WTC11 (cell line): ENCODE measurements around the gene ZRANB2. TPM values are rescaled to one million over a fixed set of nuclear protein-coding genes. Genes with fewer than 3 reads are reported as not detected.

ENCODE experiments used
- ATAC-seq: fragments of 200-7000 bp; cut with Tn5 transposase; 2 replicates; pipeline ENCODE4 v1.10.0; 2021; ENCODE audit warnings: mild to moderate bottlenecking, moderate library complexity
- CTCF ChIA-PET: fragments of 300-600 bp; sonication (Branson Sonifier 250); formaldehyde crosslinking; loops from one replicate; lab custom pipeline; 2021; ENCODE audit warnings: antibody characterized with exemption; lab: Charles Lee
- POLR2A ChIA-PET: fragments of 350-600 bp; sonication (Branson Sonifier 250); formaldehyde crosslinking; loops from one replicate; lab custom pipeline; 2021; ENCODE audit warnings: antibody characterized with exemption; lab: Charles Lee
- DNase-seq: peaks from one replicate; pipeline ENCODE4 v3.0.0; 2021; ENCODE audit warnings: low spot score
- H3K27ac Mint-ChIP-seq: 2 replicates; pipeline ENCODE4 v1.8.0; 2021; ENCODE audit warnings: mixed read lengths
- H3K27me3 Mint-ChIP-seq: 2 replicates; pipeline ENCODE4 v1.8.0; 2021; ENCODE audit warnings: low read depth, mild to moderate bottlenecking, moderate library complexity, mixed read lengths
- H3K36me3 Mint-ChIP-seq: 2 replicates; pipeline ENCODE4 v1.8.0; 2021; ENCODE audit warnings: mixed read lengths
- H3K4me1 Mint-ChIP-seq: 2 replicates; pipeline ENCODE4 v1.8.0; 2022; ENCODE audit warnings: mixed read lengths
- H3K4me3 Mint-ChIP-seq: 2 replicates; pipeline ENCODE4 v1.8.0; 2021; ENCODE audit warnings: mild to moderate bottlenecking, moderate library complexity, mixed read lengths
- H3K9me3 Mint-ChIP-seq: 2 replicates; pipeline ENCODE4 v1.8.0; 2021; ENCODE audit warnings: mixed read lengths
- ARID4B ChIP-seq: sonication (generic); formaldehyde crosslinking; IDR thresholded peaks from 2 replicates; pipeline ENCODE4 v1.8.0; 2023; ENCODE audit warnings: missing genetic modification reagents, mild to moderate bottlenecking, borderline replicate concordance
- E2F5 ChIP-seq: sonication (generic); formaldehyde crosslinking; IDR thresholded peaks from 2 replicates; pipeline ENCODE4 v1.8.1; 2022; ENCODE audit warnings: mild to moderate bottlenecking, moderate library complexity, missing genetic modification reagents
- EMX1 ChIP-seq: fragments of 250-450 bp; sonication (Bioruptor Pico); IDR thresholded peaks from 2 replicates; pipeline ENCODE4 v1.8.0; 2021; ENCODE audit warnings: mild to moderate bottlenecking
- ESRRA ChIP-seq: sonication (generic); formaldehyde crosslinking; IDR thresholded peaks from 2 replicates; pipeline ENCODE4 v1.8.1; 2022; ENCODE audit warnings: mild to moderate bottlenecking, missing genetic modification reagents, borderline replicate concordance
- FOXJ3 ChIP-seq: sonication (generic); formaldehyde crosslinking; IDR thresholded peaks from 2 replicates; pipeline ENCODE4 v1.9.0; 2021; ENCODE audit warnings: missing genetic modification reagents, mild to moderate bottlenecking, borderline replicate concordance
- IRF2 ChIP-seq: sonication (generic); formaldehyde crosslinking; IDR thresholded peaks from 2 replicates; pipeline ENCODE4 v1.8.0; 2022; ENCODE audit warnings: low read depth, missing genetic modification reagents, borderline replicate concordance
- MYBL2 ChIP-seq: sonication (generic); formaldehyde crosslinking; IDR thresholded peaks from 2 replicates; pipeline ENCODE4 v1.8.1; 2023; ENCODE audit warnings: mild to moderate bottlenecking, moderate library complexity, missing genetic modification reagents
- NR2C2 ChIP-seq: sonication (generic); formaldehyde crosslinking; IDR thresholded peaks from 2 replicates; pipeline ENCODE4 v1.8.0; 2022; ENCODE audit warnings: mild to moderate bottlenecking, missing genetic modification reagents
- NR3C1 ChIP-seq: sonication (generic); formaldehyde crosslinking; conservative IDR thresholded peaks from 2 replicates; pipeline ENCODE4 v1.8.1; 2023; ENCODE audit warnings: low read depth, mild to moderate bottlenecking, missing genetic modification reagents
- OVOL2 ChIP-seq: fragments of 250-450 bp; sonication (Bioruptor Pico); IDR thresholded peaks from 2 replicates; pipeline ENCODE4 v1.9.0; 2021; ENCODE audit warnings: mild to moderate bottlenecking, borderline replicate concordance
- RELA ChIP-seq: sonication (generic); formaldehyde crosslinking; IDR thresholded peaks from 2 replicates; pipeline ENCODE4 v1.8.1; 2022; ENCODE audit warnings: missing genetic modification reagents, mild to moderate bottlenecking, borderline replicate concordance
- STAT6 ChIP-seq: sonication (generic); formaldehyde crosslinking; conservative IDR thresholded peaks from 2 replicates; pipeline ENCODE4 v1.8.1; 2023; ENCODE audit warnings: mild to moderate bottlenecking, low read depth, missing genetic modification reagents, moderate library complexity
- TEAD4 ChIP-seq: sonication (generic); formaldehyde crosslinking; IDR thresholded peaks from 2 replicates; pipeline ENCODE4 v1.8.0; 2022; ENCODE audit warnings: mild to moderate bottlenecking, missing genetic modification reagents
- ZNF232 ChIP-seq: sonication (generic); formaldehyde crosslinking; IDR thresholded peaks from 2 replicates; pipeline ENCODE4 v1.8.0; 2022; ENCODE audit warnings: mild to moderate bottlenecking, missing genetic modification reagents
- ZNF281 ChIP-seq: sonication (generic); formaldehyde crosslinking; IDR thresholded peaks from 2 replicates; pipeline ENCODE4 v1.8.0; 2023; ENCODE audit warnings: mild to moderate bottlenecking, missing genetic modification reagents
- total RNA-seq: library from RNA; stranded (reverse); gene quantifications from 3 replicates; pipeline ENCODE4 v1.2.3, GENCODE V29; 2021
- TF ChIP-seq, protein P1 (sequence below): sonication (generic); formaldehyde crosslinking; IDR thresholded peaks from 2 replicates; pipeline ENCODE4 v1.8.0; 2022; ENCODE audit warnings: mild to moderate bottlenecking, missing genetic modification reagents
- TF ChIP-seq, protein P2 (sequence below): sonication (generic); formaldehyde crosslinking; IDR thresholded peaks from 2 replicates; pipeline ENCODE4 v1.8.1; 2022; ENCODE audit warnings: mild to moderate bottlenecking, missing genetic modification reagents, moderate library complexity, borderline replicate concordance
- TF ChIP-seq, protein P3 (sequence below): sonication (generic); formaldehyde crosslinking; IDR thresholded peaks from 2 replicates; pipeline ENCODE4 v1.8.0; 2022; ENCODE audit warnings: mild to moderate bottlenecking, missing genetic modification reagents

The ZRANB2 gene
- total RNA-seq, 1 experiment from 2014 or later, result 85.8 TPM

GRCh38 chr1:71071720-71072119 is 9.1 kb downstream of the ZRANB2 start:
- ChIA-PET CTCF (no interaction called here), POLR2A (no interaction called here)
- Mint-ChIP-seq H3K4me1 (no peaks in the 10 kb centered on the region), H3K27ac (no peak overlapping the region), H3K4me3 (no peak overlapping the region), H3K36me3 (peaks cover 74% of the 10 kb centered on the region), H3K9me3 (no peaks in the 10 kb centered on the region), H3K27me3 (no peaks in the 10 kb centered on the region)
- DNase-seq (no peak), ATAC-seq (no peak)
- TF ChIP-seq TEAD4 (CRISPR knock-in tag) (no peak), ESRRA (CRISPR knock-in tag) (no peak), ZNF281 (CRISPR knock-in tag) (no peak), NR2C2 (no peak), NR3C1 (CRISPR knock-in tag) (no peak), ZNF232 (no peak), RELA (CRISPR knock-in tag) (no peak), FOXJ3 (CRISPR knock-in tag) (no peak), STAT6 (CRISPR knock-in tag) (no peak), ARID4B (no peak), EMX1 (CRISPR knock-in tag) (no peak), OVOL2 (CRISPR knock-in tag) (no peak), E2F5 (CRISPR knock-in tag) (no peak), IRF2 (no peak), MYBL2 (CRISPR knock-in tag) (no peak)
- TF ChIP-seq, protein P1, sequence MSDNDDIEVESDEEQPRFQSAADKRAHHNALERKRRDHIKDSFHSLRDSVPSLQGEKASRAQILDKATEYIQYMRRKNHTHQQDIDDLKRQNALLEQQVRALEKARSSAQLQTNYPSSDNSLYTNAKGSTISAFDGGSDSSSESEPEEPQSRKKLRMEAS, result no peak
- TF ChIP-seq, protein P2, sequence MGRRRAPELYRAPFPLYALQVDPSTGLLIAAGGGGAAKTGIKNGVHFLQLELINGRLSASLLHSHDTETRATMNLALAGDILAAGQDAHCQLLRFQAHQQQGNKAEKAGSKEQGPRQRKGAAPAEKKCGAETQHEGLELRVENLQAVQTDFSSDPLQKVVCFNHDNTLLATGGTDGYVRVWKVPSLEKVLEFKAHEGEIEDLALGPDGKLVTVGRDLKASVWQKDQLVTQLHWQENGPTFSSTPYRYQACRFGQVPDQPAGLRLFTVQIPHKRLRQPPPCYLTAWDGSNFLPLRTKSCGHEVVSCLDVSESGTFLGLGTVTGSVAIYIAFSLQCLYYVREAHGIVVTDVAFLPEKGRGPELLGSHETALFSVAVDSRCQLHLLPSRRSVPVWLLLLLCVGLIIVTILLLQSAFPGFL (CRISPR knock-in tag), result no peak
- TF ChIP-seq, protein P3, sequence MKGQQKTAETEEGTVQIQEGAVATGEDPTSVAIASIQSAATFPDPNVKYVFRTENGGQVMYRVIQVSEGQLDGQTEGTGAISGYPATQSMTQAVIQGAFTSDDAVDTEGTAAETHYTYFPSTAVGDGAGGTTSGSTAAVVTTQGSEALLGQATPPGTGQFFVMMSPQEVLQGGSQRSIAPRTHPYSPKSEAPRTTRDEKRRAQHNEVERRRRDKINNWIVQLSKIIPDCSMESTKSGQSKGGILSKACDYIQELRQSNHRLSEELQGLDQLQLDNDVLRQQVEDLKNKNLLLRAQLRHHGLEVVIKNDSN (CRISPR knock-in tag), result no peak
